Hippocampal formation (tissue), 2 donors: ENCODE results near the gene PITPNM1.
A peak's percentile ranks its signal among the peaks of the same experiment; 100 is the strongest.
"Not testable (repeated sequence)": the region's sequence is repeated elsewhere in the genome, so short reads cannot be mapped to it uniquely, and the experiment has no call there.

Experiments
- DNase-seq, 2 donors: peaks; one replicate each; lab custom pipeline; 2025; lab: John Stamatoyannopoulos, UW

The PITPNM1 gene

DNA sequence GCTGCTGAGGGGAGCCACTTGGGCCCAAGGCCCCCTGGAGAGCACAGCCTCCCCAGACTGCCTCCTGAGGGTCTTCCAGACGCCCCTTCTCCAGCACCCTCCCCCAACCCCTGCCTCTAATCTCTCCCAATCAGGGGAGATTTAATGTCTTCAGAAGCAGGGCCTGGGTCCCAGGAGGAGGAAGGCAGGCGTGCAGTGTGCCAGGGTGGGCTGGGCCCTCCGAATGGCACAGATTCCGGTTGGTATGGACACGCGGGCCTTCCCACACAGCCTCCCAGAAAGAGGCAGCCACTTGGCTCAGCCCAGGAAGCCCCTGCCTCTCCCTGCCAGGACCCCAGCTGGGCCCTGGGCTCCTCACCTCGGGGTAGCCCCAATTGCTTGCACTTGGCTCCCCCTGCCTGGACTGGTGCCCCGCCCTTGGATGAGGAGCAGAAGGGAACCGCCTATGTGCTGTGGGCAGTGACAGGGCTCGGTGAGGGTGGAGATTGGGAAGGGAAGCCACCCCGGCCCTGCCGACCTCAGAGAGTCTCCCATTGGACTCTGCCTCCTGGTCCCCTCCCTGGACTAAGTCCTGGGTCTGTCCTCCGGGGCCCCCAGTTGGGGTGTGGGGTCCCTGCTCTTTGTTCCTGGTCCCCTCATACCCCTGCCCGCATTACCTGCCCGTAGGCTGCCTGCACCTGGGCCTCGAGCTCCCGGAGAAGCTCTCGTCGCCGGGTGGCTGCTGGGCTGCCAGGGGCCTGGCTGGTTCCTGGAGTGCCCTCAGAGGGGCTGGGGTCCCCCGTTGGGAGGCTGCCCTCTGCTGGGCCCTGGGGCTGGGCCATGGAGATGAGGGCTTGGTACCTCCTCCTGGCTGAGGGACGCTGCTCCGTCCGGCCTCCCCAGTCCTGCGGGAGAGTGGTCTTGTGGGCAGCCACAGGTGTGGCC lies 18.7 kb upstream of the PITPNM1 start:
- no peak for DNase-seq

DNA sequence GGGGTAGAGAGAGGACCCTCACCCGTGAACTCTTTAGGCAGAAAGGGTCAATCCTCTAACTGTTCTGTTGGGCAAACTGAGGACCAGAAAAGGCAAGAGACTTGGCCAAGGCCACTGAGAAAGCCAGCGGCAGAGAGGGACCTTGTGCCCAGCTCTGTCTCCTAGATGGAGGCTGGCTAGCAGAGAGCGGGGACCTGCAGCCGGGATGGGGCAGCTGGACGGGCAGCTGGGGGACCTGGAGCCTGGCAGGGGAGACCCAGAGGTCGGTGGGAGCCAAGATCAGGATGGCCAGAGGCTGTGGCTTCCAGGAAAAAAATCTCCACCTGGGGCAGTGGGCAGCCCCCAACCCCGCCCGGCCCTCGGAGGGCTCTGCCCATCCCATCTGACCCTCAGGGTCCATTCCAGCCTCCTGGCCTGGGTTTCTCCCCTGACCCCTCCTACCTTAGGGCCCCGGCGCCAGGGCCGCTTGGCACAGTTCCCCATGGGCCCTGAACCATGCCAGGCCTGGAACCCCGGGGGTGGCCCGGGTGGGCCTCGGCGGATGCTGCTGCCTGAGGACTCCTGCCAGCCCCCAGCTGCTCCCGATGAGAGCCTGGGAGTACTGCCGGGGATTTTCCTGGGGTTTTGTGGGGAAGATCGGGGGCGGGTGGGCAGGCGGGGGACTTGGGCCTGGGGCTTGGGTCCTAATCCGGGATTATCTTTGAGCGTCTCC lies 17.8 kb upstream of the PITPNM1 start, which contains the start of gene CABP2:
CABP2 (minus strand) TSS at position 603 of the 712 bp plus-strand sequence; CDS start at position 483, 120 bp downstream.
- DNase-seq, result no peak

DNA sequence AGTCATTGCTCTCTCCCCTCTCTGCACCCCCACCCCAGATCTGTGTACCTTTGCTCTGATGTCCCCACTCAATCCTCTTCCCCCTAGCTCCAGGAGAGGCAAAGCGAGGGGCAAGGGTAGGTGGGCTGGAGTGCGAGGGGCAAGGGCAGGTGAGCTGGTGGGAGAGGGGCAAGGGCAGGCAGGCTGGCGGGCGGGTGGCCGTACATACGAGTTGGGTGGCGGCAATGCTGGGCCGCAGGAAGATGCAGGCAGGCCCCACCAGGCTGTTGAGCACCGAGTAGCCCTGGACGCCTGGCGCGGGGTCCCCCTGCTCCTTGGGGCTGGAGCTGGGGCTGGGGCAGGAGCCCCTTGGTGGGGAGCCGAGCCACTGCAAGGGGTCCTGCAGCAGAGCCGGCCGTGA lies 17.2 kb upstream of the PITPNM1 start:
- DNase-seq, result no peak

DNA sequence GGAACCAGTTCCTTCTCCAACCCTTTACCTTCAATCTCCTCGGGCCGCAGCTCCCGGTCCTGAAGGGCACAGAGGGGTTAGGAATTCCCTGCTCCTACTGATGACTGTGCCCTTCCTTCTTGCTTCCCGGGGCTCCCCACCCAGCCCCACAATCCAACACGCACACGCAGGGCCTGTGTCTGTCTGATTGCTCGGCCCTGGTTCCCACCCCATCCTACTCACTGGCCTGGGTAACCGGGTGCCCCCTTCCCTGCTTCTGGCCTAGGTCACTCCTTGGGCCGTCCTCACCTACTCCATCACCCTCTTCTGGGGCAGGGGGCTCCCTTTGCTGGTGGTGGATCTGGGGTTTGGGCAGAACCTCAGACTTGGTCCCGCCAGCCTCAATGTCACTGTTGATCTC lies 16.8 kb upstream of the PITPNM1 start:
- no peak for DNase-seq

DNA sequence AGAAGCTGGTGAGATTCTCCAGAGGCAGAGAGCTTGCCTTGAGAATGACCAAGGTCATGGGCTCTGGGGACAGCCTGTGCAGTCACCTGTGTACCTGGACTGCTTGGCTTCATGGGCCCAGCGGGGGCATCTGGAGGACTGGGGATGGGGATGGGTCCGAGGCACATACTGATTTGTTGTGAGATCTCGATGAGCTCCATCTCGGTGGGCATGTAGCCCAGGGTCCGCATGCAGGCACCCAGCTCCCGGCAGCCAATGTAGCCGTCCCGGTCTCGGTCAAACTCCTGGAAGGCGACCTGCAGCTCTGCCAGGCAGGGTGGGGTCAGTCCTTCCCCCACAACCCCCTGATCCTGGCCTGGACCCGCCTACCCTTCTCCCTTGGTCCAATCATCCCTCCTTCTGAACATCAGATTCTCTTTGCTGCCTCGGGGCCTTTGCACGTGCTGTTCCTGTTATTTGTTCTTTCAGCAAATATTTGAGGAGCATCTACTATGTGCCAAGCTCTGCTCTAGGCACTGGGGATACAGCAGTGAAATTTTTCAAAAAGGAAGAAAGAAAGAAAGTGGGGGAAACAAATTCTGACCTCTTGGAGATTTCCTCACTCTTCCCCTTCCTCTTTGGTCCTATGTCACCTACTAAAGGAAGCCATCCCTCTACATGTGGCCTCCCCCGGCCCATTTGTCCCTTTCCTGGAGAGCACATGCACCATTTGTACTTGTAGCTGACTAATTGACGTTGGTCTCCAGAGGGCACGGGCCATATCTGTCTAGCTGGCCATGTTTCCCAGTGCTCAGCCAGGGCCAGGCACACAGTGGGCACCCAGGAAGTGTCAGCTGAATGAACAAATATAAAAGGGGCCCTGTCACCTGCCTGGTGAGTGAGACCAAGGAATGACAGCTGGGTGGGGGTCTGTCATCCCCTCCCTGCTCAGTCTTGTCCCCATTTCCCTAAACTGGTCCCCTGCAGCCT lies 16.0 kb upstream of the PITPNM1 start:
- no peak for DNase-seq

DNA sequence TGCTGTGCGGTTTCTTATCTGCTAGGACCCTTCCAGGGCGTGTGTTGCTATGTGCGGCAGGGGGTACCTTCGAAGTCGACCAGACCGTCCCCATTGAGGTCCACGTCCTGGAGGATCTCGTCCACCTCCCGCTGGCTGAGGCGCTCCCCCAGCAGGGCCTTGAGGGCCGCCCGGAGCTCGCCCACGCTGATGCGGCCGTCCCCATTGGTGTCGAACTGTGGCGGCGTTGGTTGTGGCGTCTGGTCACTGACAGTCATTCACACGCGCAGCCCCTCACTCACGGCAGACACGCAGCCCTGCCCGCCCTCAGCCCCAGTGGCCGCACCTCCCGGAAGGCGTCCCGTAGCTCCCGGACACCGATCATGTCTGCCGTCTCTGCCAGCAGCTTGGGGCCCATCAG lies 14.6 kb upstream of the PITPNM1 start:
- DNase-seq, result no peak

DNA sequence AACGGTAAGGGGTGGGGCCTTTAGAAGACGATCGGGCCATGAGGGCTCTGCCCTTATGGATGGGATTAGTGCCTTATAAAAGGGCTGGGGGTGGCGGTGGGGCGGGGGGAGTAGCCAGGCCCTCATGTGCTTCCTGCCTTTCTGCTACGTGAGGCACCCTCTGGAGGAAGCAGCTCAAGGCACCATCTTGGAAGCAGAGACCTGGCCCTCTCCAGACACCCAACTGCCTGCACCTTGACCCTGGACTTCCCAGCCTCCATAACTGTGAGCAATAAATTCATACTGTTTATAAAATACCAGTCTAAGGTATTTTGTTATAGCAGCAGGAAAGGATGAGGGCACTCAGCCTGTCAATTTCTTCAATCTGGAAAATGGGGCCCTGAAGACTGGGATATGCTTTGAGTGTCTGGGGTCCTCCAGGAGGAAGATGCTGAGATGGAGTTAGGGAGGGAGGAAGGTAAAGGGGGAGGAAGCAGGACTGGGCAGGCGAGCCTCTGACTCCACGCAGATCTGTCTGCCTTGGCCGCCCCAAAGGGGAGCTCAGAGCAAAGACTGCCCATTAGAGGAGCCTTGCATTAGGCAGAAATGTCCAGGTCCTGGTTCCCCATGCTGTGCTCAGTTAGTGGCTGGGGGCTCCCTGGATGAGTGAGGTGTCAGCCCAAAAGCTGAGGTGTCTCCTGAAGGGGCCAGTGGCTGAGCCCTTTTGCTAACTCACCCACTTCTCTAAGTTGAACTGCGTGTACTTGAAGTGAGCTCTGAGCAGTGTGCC lies 12.8 kb upstream of the PITPNM1 start:
- DNase-seq, result no peak

DNA sequence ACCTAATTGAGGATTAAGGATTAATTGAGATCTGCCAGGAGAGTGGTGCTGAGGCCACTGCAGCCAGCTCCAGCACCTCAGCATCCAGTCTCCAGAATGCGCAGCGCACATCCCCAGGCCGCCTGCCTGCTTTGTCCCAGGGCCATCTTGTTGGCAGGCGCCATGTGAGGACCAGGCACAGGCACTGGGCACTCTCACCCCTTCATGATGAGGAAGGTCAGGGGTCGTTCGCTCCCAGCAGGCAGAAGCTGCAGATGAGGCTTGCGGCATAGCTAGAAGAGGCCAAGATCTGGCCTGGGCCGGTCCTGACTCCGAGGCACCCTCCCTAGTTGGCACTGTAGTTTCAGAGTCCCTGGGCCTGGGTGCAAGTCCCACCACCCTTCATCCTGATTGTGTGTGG lies 11.6 kb upstream of the PITPNM1 start:
- DNase-seq, result no peak

DNA sequence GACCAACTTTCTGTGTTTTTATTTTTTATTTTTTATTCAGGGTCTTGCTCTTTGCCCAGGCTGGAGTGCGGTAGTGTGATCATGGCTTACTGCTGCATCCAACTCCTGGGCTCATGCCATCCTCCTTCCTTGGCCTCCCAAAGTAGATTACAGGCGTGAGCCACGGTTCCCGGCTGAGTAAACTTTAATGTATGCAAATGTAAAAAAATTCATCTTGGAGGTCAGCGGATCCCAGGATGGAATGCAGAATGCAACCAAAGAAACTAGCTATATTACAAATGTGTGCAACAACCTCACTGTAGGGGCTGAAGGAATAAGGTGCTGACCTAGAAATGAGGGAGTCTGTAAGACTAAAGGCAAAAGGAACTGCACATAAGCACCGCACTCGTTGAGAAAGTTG lies 9.0 kb upstream of the PITPNM1 start:
- no peak for DNase-seq

DNA sequence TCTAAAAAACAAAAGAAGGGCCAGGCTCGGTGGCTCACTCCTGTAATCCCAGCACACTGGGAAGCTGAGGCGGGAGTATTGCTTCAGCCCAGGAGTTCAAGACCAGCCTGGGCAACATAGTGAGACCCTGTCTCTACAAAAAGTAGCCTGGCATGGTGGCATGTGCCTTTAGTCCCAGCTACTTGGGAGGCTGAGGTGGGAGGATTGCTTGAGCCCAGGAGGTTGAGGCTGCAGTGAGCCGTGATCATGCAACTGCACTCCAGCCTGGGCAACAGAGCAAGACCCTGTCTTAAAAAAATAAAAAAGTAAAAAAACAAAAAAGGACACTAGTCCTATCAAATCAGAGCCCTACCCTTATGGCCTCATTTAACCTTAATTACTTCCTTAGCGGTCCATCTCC lies 6.4 kb upstream of the PITPNM1 start:
- DNase-seq, result not testable (repeated sequence)

DNA sequence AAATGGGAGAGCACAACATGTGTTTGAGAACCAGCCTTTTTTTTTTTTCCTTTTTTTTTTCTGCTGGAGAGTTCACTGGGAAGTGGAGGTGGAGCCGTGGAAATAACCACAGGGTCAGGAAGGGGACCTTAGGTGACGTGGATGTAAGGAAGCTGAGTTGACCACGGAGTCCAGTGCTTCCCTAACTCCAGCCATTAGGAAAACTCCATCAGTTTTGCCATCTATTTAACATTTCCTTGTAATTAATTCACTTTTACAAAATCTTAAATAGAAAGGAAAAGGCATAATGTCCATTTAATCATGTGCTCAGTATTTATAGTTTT lies 4.8 kb upstream of the PITPNM1 start:
- no peak for DNase-seq

DNA sequence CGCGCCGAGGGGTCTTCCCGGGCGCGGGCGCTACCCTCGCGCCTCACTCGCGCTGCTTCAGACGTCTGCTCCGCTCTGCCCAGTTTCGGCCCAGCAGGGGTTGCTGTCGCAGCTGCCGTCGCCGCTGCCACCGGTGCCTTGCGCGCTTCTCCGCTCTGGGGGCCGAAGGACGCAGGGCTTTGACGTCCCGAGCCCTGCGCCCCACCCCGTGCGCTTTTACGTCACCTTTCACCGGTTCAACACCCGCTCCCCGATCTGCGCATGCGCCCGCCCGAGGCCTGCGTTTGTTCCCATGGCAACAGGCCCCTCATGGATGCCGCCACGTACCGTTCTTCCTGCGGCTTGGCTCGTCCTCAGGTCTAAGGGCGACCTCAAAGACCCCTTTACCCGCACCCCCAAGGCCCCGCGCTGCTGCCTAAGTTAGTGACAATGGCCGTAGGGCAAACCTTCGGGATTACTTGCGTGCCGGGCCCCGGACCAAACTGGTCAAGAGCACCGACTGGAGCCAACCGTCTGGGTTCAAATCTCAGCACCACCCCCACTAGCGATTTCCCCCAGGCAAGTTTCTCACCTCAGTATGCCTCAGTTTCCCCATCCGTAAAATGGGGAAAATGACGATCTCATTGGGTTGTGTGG lies 3.4 kb upstream of the PITPNM1 start:
- peak; percentile 83 to 92 for DNase-seq

DNA sequence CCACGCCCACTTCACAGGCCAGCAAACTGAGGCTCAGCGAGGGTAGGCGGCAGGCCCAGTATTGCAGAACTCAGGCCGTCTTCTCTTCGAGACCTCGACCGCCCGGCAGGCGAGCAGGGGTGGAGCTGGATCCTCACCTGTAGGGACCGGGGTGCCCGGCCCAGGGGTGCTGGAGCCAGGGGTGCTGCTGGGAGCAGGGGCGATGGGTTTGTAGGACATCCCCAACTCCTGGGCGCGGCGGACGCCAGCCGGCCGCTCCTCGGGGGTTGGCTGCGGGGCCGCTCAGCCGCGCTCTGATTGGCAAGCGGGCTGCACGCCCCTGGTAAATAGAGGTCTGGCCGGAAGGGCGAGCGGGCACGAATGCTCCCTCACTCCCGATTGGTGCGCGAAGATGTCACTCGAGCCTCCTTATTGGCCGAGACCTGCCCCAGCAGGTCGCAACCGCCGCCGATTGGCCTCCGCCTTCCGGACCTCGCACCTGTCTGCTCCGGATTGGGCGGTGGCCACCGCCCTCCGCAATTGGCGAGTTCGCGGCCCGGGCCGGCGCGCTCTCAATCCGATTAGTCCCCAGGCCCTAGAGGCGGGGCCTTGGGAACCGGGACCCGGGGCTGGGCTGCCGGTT lies 2.8 kb upstream of the PITPNM1 start, which contains the start of gene CDK2AP2:
CDK2AP2 (minus strand) TSS at position 299 of the 622 bp plus-strand sequence; CDS start at position 219, 80 bp downstream.
- DNase-seq, result peak; percentile 97 to 98

DNA sequence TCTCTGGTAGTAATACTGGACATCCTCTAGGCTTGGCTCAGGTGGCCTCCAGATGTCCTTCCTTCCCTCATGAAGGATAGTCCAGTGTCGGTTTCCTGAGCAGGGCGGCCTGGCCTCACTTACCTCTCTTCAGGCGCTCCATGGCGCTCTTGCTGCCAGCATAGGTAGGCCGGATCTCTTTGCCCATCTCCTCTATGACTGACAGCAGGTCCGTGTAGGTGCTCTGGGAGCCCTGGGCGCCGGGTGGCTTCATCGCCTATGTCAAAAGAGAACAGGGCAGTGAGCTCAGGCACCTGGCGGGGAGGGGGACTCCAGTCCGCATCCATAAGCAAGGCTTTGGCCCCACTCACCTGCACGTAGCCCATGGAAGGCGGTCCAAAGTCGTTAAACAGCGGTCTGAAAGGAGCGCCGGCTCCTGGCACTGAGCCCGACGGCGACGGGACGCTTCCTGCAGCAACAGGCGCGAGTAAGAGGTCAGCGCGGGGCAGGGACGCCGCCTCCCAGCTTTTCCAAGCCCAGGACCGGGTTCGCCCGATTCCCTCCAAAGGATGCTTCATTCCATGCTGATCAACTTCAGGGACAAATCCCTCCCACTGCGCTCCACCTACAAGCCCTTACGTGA lies 2.2 kb upstream of the PITPNM1 start:
- no peak for DNase-seq

DNA sequence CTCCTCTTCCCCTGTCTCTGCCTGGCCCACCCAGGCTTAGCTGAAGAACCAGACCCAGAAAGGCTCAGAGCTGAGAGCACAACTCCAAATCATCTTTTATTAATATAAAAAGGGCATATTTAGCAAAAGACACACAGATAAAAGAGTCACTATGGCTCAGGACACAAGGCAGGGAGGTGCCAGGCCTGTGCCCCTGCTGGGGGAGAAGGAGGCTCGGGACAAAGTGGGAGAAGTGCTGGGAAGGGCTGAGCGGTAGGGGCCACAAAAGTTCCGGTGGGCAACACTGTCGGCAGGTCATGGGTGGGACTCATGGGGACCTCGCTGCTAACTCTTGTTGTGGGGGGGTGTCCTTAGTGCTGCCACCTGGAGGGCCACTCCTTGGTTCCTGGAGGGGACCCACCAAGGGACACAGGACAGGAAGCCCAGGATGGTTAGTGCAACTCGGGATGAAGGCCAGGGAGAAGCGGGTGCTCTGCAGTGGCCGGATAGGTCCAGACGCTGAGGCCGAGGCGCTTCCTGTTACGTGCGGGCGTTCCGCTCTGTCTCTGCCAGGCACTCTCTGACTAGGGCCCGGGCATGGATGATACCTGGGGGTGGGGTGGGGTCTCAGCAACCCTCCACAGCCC lies 1.4 kb upstream of the PITPNM1 start:
- no peak for DNase-seq

DNA sequence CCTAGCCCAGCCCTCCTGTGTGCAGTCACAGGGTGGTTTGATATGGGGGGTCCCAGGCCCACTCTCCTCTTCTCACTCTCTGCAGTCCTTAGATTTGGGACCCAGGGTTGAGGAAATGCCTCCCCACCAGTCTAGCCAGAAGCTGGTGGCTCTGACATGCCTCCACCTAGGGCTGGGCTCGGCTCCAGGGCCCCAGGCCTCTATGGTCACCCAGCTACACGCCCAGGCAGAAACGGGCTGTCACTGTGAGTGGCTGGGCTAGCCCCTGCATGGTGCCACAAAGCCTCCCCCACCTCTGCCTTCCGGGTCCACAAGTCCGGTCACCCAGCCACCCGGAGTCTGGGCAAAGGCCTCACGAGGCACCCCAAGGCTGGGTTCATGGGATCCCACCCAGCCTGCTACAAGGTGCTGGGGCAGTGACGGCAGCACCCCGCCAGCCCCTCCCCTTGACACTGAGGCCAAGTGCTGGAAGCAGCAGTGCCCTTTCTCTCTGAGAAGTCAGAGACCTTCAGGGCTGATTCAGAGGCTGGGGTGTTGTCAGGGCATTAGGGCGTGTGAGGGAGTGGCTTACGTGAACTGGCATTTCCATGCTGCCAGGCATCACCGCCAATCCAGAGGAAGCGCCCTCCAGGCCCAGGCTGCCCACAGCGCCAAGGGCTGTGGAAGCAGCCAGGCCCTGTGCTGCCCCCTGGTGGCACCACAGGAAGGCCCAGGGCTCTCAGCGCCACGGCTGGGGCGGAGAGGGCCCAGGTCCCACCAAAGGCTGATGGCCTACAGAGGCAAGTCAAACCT lies 638 bp upstream of the PITPNM1 start:
- DNase-seq, result peak; percentile 61 to 66

DNA sequence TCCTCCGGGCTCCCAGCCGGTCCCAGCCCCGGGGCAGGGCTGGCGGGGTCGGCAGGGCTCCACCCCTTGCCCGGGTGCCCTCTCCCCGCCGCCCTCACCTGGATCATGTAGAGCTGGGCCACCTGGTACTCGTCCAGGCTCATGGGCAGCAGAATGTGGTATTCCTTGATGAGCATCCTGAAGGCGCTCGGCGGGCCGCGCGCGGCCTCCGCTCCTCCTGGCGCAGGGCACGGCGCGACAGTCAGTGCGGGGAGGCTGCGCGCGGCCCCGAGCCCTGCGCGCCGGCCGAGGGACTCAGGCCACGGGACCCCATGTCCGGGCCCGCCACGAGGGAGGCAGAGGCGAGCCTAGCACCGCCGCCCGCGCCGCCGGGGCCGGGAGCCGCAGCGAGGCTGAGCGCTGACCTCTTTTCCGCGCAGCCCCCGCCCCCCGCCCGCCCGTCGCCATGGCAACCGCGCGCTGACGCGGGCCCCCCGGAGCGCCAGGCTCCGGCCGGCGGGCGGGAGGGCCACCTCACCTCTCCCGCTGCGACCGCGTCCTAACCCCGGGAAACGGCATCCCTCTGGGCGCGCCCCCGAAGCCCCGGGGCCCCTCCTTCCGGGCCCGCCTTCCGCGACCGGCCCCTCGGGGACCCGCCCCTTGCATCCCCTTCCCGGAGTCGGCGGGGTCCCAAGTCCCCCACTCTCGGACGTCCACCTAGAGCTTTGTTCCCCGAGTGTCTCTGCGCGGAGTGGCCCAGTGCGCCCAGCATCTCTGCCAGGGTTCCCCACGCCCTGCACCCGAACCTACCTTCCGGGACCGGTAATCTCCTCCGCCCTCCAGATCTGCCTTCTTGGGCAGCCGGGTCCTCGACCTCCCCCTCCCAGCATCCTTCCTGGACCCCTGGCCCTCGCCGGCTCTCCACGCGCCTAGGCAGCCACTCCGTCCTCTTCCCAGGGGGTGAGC lies 886 bp downstream of the PITPNM1 start:
- DNase-seq, result no peak
